ENCODE results near the gene AMD1.

DNA sequence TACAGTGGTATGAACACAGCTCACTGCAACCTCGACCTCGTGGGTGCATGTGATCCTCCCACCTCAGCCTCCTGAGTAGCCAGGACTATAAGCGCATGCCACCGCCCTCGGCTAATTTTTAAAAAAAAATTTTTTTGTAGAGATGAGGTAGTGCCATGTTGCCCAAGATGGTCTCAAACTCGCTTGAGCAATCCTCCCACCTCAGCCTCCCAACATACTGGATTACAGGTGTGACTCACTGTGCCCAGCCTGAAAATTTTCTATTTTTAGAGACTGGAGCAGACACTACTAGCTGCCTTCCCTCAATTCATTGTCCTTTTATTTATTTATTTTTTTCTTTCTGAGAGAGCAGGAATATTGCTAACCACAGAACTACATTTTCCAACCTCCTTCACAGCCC is 63.6 kb downstream of the AMD1 start:
- TF ChIP-seq POLR2A (IDR thresholded peaks at IDR 0.05) = no peak
- TF ChIP-seq, protein P1, sequence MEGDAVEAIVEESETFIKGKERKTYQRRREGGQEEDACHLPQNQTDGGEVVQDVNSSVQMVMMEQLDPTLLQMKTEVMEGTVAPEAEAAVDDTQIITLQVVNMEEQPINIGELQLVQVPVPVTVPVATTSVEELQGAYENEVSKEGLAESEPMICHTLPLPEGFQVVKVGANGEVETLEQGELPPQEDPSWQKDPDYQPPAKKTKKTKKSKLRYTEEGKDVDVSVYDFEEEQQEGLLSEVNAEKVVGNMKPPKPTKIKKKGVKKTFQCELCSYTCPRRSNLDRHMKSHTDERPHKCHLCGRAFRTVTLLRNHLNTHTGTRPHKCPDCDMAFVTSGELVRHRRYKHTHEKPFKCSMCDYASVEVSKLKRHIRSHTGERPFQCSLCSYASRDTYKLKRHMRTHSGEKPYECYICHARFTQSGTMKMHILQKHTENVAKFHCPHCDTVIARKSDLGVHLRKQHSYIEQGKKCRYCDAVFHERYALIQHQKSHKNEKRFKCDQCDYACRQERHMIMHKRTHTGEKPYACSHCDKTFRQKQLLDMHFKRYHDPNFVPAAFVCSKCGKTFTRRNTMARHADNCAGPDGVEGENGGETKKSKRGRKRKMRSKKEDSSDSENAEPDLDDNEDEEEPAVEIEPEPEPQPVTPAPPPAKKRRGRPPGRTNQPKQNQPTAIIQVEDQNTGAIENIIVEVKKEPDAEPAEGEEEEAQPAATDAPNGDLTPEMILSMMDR (IDR thresholded peaks at IDR 0.05) = no peak

All from testis (tissue), 2 donors.